Endothelial cell of umbilical vein (primary cell): Measurements from ENCODE around the gene CHD5.

ENCODE experiments used
- CTCF ChIP-seq, 2 donors: IDR thresholded peaks; 1 replicate in 1 of 2; 2 replicates in 1 of 2; pipeline ENCODE4 v1.5.1; 2011; ENCODE audit warnings: low read length in 2 of 2, mild to moderate bottlenecking in 2 of 2, moderate library complexity in 2 of 2, control low read depth in 1 of 2, inconsistent platforms in 1 of 2, low read depth in 1 of 2; ENCODE audit not compliant: insufficient read depth in 1 of 2; ENCODE audit errors: extremely low read depth in 1 of 2
- EZH2 ChIP-seq: IDR thresholded peaks from 2 replicates; pipeline ENCODE4 v1.6.1; 2012; ENCODE audit warnings: borderline replicate concordance, low read depth, mild to moderate bottlenecking, moderate library complexity, low read length, inconsistent platforms; ENCODE audit not compliant: severe bottlenecking
- JUN ChIP-seq: IDR thresholded peaks from 2 replicates; pipeline ENCODE4 v1.6.1; 2011; ENCODE audit warnings: borderline replicate concordance, low read depth; ENCODE audit not compliant: insufficient read length, insufficient read depth
- MAX ChIP-seq: IDR thresholded peaks from 2 replicates; pipeline ENCODE4 v1.6.1; 2011; ENCODE audit not compliant: insufficient read depth, insufficient read length
- MYC ChIP-seq: IDR thresholded peaks from one replicate; pipeline ENCODE4 v1.6.1; 2011; ENCODE audit warnings: mild to moderate bottlenecking, low read depth, low read length
- POLR2A ChIP-seq: IDR thresholded peaks from 2 replicates; pipeline ENCODE4 v1.6.1; 2012; ENCODE audit warnings: low read depth, mild to moderate bottlenecking, control low read depth, low read length
- POLR2AphosphoS5 ChIP-seq: IDR thresholded peaks from 2 replicates; pipeline ENCODE4 v1.6.1; 2012; ENCODE audit warnings: low read depth, mild to moderate bottlenecking, control low read depth, low read length, moderate library complexity; ENCODE audit not compliant: insufficient read depth

- TF ChIP-seq MYC (no peak), CTCF (IDR thresholded peaks at IDR 0.05; ENCODE audit: extremely low read depth in 1 of 2, insufficient read depth in 1 of 2, low read depth in 1 of 2, low read length in 2 of 2) (no peak), MAX (no peak), POLR2AphosphoS5 (no peak), POLR2A (no peak), EZH2 (no peak), JUN (no peak)
Observed at GRCh38 chr1:6103111-6103853, 76.8 kb downstream of the CHD5 start.
